Activated naive CD4-positive, alpha-beta T cell treated with anti-CD3 and anti-CD28 coated beads, Interleukin-2, amount 50 U/mL, for 24 hours (primary cell): ENCODE data around the gene SPRED1.

Source experiments
- H3K27ac Mint-ChIP-seq: one replicate; pipeline ENCODE4 v1.8.0; 2021; ENCODE audit warnings: mild to moderate bottlenecking, mixed read lengths
- H3K27me3 Mint-ChIP-seq: one replicate; pipeline ENCODE4 v1.8.0; 2021; ENCODE audit warnings: mixed read lengths
- H3K36me3 Mint-ChIP-seq: one replicate; pipeline ENCODE4 v1.8.0; 2021; ENCODE audit warnings: mixed read lengths
- H3K4me1 Mint-ChIP-seq: one replicate; pipeline ENCODE4 v1.8.0; 2021; ENCODE audit warnings: mixed read lengths
- H3K4me3 Mint-ChIP-seq: one replicate; pipeline ENCODE4 v1.8.0; 2021; ENCODE audit warnings: mild to moderate bottlenecking, mixed read lengths
- H3K9me3 Mint-ChIP-seq: one replicate; pipeline ENCODE4 v1.8.0; 2021; ENCODE audit warnings: mixed read lengths

Gene SPRED1

GRCh38 chr15:38344351-38344750, 91.7 kb downstream of the SPRED1 start:
- Mint-ChIP-seq H3K27me3 (peaks cover 16% of the 10 kb centered on the region), H3K4me3 (no peak overlapping the region), H3K4me1 (no peaks in the 10 kb centered on the region), H3K27ac (no peak overlapping the region), H3K9me3 (no peaks in the 10 kb centered on the region), H3K36me3 (no peaks in the 10 kb centered on the region)

- Mint-ChIP-seq H3K4me3 (no peak overlapping the region), H3K4me1 (no peaks in the 10 kb centered on the region), H3K9me3 (no peaks in the 10 kb centered on the region), H3K36me3 (no peaks in the 10 kb centered on the region), H3K27me3 (peaks cover 10% of the 10 kb centered on the region), H3K27ac (no peak overlapping the region)
Measured at GRCh38 chr15:38349251-38349650, 96.6 kb downstream of the SPRED1 start.

GRCh38 chr15:38351466-38351865, 98.8 kb downstream of the SPRED1 start:
- no peak overlapping the region for H3K4me3 Mint-ChIP-seq
- H3K27me3 Mint-ChIP-seq, result peaks cover 12% of the 10 kb centered on the region
- no peaks in the 10 kb centered on the region for H3K36me3 Mint-ChIP-seq
- H3K9me3 Mint-ChIP-seq, result no peaks in the 10 kb centered on the region
- H3K4me1 Mint-ChIP-seq, result no peaks in the 10 kb centered on the region
- H3K27ac Mint-ChIP-seq, result no peak overlapping the region

- Mint-ChIP-seq H3K9me3 (no peaks in the 10 kb centered on the region), H3K27me3 (peaks cover 12% of the 10 kb centered on the region), H3K36me3 (no peaks in the 10 kb centered on the region), H3K4me3 (no peak overlapping the region), H3K4me1 (no peaks in the 10 kb centered on the region), H3K27ac (no peak overlapping the region)
Measured at GRCh38 chr15:38354315-38354929, 101.8 kb downstream of the SPRED1 start.

- H3K9me3 Mint-ChIP-seq, result no peaks in the 10 kb centered on the region
- peaks cover 24% of the 10 kb centered on the region for H3K27me3 Mint-ChIP-seq
- H3K36me3 Mint-ChIP-seq, result no peaks in the 10 kb centered on the region
- no peak overlapping the region for H3K27ac Mint-ChIP-seq
- H3K4me3 Mint-ChIP-seq, result no peak overlapping the region
- no peaks in the 10 kb centered on the region for H3K4me1 Mint-ChIP-seq
Measured at GRCh38 chr15:38362355-38362754, 109.7 kb downstream of the SPRED1 start.

GRCh38 chr15:38367476-38367875, 114.8 kb downstream of the SPRED1 start:
- Mint-ChIP-seq H3K27ac (no peak overlapping the region), H3K4me1 (no peaks in the 10 kb centered on the region), H3K27me3 (peaks cover 28% of the 10 kb centered on the region)

GRCh38 chr15:38369936-38370478, 117.4 kb downstream of the SPRED1 start:
- Mint-ChIP-seq H3K4me1 (no peaks in the 10 kb centered on the region), H3K27ac (no peak overlapping the region), H3K27me3 (peaks cover 21% of the 10 kb centered on the region), H3K4me3 (no peak overlapping the region), H3K9me3 (no peaks in the 10 kb centered on the region), H3K36me3 (no peaks in the 10 kb centered on the region)

More at GRCh38 chr15:38367476-38367875, 114.8 kb downstream of the SPRED1 start:
- H3K36me3 Mint-ChIP-seq, result no peaks in the 10 kb centered on the region
- no peaks in the 10 kb centered on the region for H3K9me3 Mint-ChIP-seq
- no peak overlapping the region for H3K4me3 Mint-ChIP-seq

GRCh38 chr15:38373016-38373415, 120.4 kb downstream of the SPRED1 start:
- no peak overlapping the region for H3K27ac Mint-ChIP-seq
- H3K9me3 Mint-ChIP-seq, result no peaks in the 10 kb centered on the region
- H3K27me3 Mint-ChIP-seq, result peaks cover 22% of the 10 kb centered on the region
- H3K4me1 Mint-ChIP-seq, result no peaks in the 10 kb centered on the region
- no peaks in the 10 kb centered on the region for H3K36me3 Mint-ChIP-seq
- no peak overlapping the region for H3K4me3 Mint-ChIP-seq

- Mint-ChIP-seq H3K4me1 (no peaks in the 10 kb centered on the region), H3K27me3 (peaks cover 21% of the 10 kb centered on the region), H3K36me3 (no peaks in the 10 kb centered on the region)
Measured at GRCh38 chr15:38374029-38374428, 121.4 kb downstream of the SPRED1 start.

GRCh38 chr15:38374556-38374955, 121.9 kb downstream of the SPRED1 start:
- no peak overlapping the region for H3K27ac Mint-ChIP-seq
- H3K27me3 Mint-ChIP-seq, result peaks cover 25% of the 10 kb centered on the region
- H3K9me3 Mint-ChIP-seq, result no peaks in the 10 kb centered on the region
- no peak overlapping the region for H3K4me3 Mint-ChIP-seq
- no peaks in the 10 kb centered on the region for H3K36me3 Mint-ChIP-seq
- H3K4me1 Mint-ChIP-seq, result no peaks in the 10 kb centered on the region

More at GRCh38 chr15:38374029-38374428, 121.4 kb downstream of the SPRED1 start:
- Mint-ChIP-seq H3K27ac (no peak overlapping the region), H3K4me3 (no peak overlapping the region), H3K9me3 (no peaks in the 10 kb centered on the region)

- Mint-ChIP-seq H3K27ac (no peak overlapping the region), H3K4me1 (no peaks in the 10 kb centered on the region), H3K27me3 (peaks cover 32% of the 10 kb centered on the region), H3K9me3 (no peaks in the 10 kb centered on the region), H3K36me3 (no peaks in the 10 kb centered on the region), H3K4me3 (no peak overlapping the region)
Measured at GRCh38 chr15:38376081-38376480, 123.4 kb downstream of the SPRED1 start.

- Mint-ChIP-seq H3K9me3 (no peaks in the 10 kb centered on the region), H3K36me3 (no peaks in the 10 kb centered on the region), H3K27ac (peak overlapping the region; percentile 4), H3K27me3 (peaks cover 36% of the 10 kb centered on the region), H3K4me1 (no peaks in the 10 kb centered on the region), H3K4me3 (no peak overlapping the region)
Measured at GRCh38 chr15:38377636-38378035, 125.0 kb downstream of the SPRED1 start.

GRCh38 chr15:38378161-38378560, 125.5 kb downstream of the SPRED1 start:
- Mint-ChIP-seq H3K4me3 (no peak overlapping the region), H3K4me1 (no peaks in the 10 kb centered on the region), H3K9me3 (no peaks in the 10 kb centered on the region), H3K27me3 (peaks cover 36% of the 10 kb centered on the region), H3K27ac (no peak overlapping the region), H3K36me3 (no peaks in the 10 kb centered on the region)

- Mint-ChIP-seq H3K4me3 (no peak overlapping the region), H3K4me1 (no peaks in the 10 kb centered on the region), H3K27me3 (peaks cover 15% of the 10 kb centered on the region), H3K36me3 (no peaks in the 10 kb centered on the region), H3K27ac (no peak overlapping the region), H3K9me3 (no peaks in the 10 kb centered on the region)
Measured at GRCh38 chr15:38389924-38390542, 137.4 kb downstream of the SPRED1 start.

- Mint-ChIP-seq H3K27ac (no peak overlapping the region), H3K4me3 (no peak overlapping the region), H3K9me3 (no peaks in the 10 kb centered on the region), H3K27me3 (peaks cover 15% of the 10 kb centered on the region), H3K4me1 (no peaks in the 10 kb centered on the region), H3K36me3 (no peaks in the 10 kb centered on the region)
Measured at GRCh38 chr15:38391191-38391590, 138.6 kb downstream of the SPRED1 start.

GRCh38 chr15:38398134-38398533, 145.5 kb downstream of the SPRED1 start:
- H3K4me3 Mint-ChIP-seq, result no peak overlapping the region
- H3K27ac Mint-ChIP-seq, result no peak overlapping the region
- H3K27me3 Mint-ChIP-seq, result peaks cover 10% of the 10 kb centered on the region
- H3K4me1 Mint-ChIP-seq, result no peaks in the 10 kb centered on the region
- no peaks in the 10 kb centered on the region for H3K36me3 Mint-ChIP-seq
- no peaks in the 10 kb centered on the region for H3K9me3 Mint-ChIP-seq
